HUES48 (cell line): Measurements from ENCODE around the gene DNM3.

Experiments
- H3K27ac ChIP-seq: one replicate; pipeline ENCODE4 v1.7.0; 2013; ENCODE audit warnings: low read depth, low read length, inconsistent platforms
- H3K27me3 ChIP-seq: 2 replicates; pipeline ENCODE4 v1.6.1; 2013; ENCODE audit warnings: mild to moderate bottlenecking, low read length; ENCODE audit not compliant: control insufficient read depth, insufficient read depth
- H3K36me3 ChIP-seq: 2 replicates; pipeline ENCODE4 v1.6.1; 2013; ENCODE audit warnings: low read length; ENCODE audit not compliant: control insufficient read depth, insufficient read depth
- H3K4me1 ChIP-seq: 2 replicates; pipeline ENCODE4 v1.6.1; 2013; ENCODE audit warnings: mild to moderate bottlenecking, low read length; ENCODE audit not compliant: control insufficient read depth, insufficient read depth
- H3K4me3 ChIP-seq: 2 replicates; pipeline ENCODE4 v1.5.1; 2013; ENCODE audit warnings: mild to moderate bottlenecking, low read depth, low read length
- H3K9ac ChIP-seq: 2 replicates; pipeline ENCODE4 v1.6.1; 2013; ENCODE audit warnings: mild to moderate bottlenecking, low read depth, low read length, moderate library complexity
- H3K9me3 ChIP-seq: 2 replicates; pipeline ENCODE4 v1.6.1; 2013; ENCODE audit warnings: low read length; ENCODE audit not compliant: control insufficient read depth, insufficient read depth

The DNM3 gene

DNA sequence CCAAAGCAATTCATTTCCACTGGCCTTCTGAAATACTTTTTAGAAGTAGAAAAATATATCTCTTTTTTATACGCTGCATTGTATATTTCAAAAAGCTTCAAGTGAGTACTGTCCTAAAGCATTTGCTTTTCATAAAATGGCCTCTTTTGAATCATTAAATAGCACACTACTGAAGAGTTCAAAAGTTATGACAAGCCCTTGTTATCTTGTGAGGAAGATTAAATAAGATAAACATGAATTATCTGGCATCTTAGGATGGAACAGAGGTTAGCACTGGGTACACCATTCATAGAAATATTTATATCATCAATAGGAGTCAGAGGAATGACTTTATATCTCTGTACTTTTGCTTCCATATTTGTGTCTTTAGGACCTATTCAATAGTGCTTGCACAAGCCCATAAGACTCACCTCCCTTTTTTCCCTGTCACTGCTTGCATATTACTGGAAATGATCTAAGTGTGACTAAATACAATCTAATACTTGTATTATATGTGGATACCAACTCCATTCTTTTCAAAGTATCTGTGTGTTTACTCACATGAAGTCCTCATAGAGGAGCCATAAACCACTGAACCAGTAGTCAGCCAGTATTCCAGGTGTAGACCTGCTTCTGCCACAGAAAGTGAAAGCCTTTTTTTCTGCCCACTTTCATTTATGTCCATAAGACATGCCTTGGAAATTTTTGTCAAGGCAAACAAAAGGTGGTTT, 305.0 kb downstream of the DNM3 start:
- Histone ChIP-seq H3K36me3 (no peaks in the 10 kb centered on the region), H3K27ac (no peak overlapping the region), H3K9me3 (no peaks in the 10 kb centered on the region), H3K4me3 (no peak overlapping the region), H3K4me1 (peaks cover 28% of the 10 kb centered on the region), H3K9ac (no peak overlapping the region), H3K27me3 (no peaks in the 10 kb centered on the region)

- Histone ChIP-seq H3K9ac (no peak overlapping the region), H3K27ac (no peak overlapping the region), H3K4me3 (no peak overlapping the region), H3K4me1 (peaks cover 21% of the 10 kb centered on the region), H3K9me3 (no peaks in the 10 kb centered on the region), H3K36me3 (no peaks in the 10 kb centered on the region), H3K27me3 (no peaks in the 10 kb centered on the region)
Measured at GRCh38 chr1:172147541-172147940, 306.2 kb downstream of the DNM3 start.

DNA sequence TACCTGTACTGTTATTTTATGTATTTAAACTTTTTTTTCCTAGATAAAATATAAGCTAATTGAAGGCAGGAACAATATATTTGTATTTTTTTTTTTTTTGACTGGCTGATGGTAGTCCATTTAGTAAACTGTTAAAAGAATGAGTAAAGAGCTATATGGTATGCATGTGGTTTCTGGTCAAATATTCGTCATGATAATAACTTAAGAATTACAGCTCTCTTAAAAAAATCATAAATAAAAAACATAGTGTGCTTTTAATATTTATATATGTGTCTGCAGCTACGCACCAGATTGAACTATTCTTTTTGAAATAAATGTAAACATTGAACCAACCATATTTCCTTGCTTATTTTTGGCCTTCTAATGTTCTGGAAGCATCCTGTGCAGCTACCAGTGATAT, 306.9 kb downstream of the DNM3 start:
- Histone ChIP-seq H3K9me3 (no peaks in the 10 kb centered on the region), H3K9ac (no peak overlapping the region), H3K27me3 (no peaks in the 10 kb centered on the region), H3K4me3 (no peak overlapping the region), H3K4me1 (peaks cover 17% of the 10 kb centered on the region), H3K36me3 (no peaks in the 10 kb centered on the region), H3K27ac (no peak overlapping the region)

GRCh38 chr1:172148707-172149106, 307.4 kb downstream of the DNM3 start:
- Histone ChIP-seq H3K27ac (no peak overlapping the region), H3K9ac (no peak overlapping the region), H3K36me3 (no peaks in the 10 kb centered on the region), H3K4me1 (peaks cover 13% of the 10 kb centered on the region), H3K9me3 (no peaks in the 10 kb centered on the region), H3K4me3 (no peak overlapping the region), H3K27me3 (no peaks in the 10 kb centered on the region)

GRCh38 chr1:172149346-172149745, 308.0 kb downstream of the DNM3 start:
- H3K36me3 ChIP-seq = no peaks in the 10 kb centered on the region
- peaks cover 12% of the 10 kb centered on the region for H3K4me1 ChIP-seq
- H3K9me3 ChIP-seq = no peaks in the 10 kb centered on the region
- H3K27ac ChIP-seq = no peak overlapping the region
- H3K27me3 ChIP-seq = no peaks in the 10 kb centered on the region
- no peak overlapping the region for H3K9ac ChIP-seq
- H3K4me3 ChIP-seq = no peak overlapping the region

GRCh38 chr1:172154551-172154950, 313.3 kb downstream of the DNM3 start:
- Histone ChIP-seq H3K9ac (no peak overlapping the region), H3K4me3 (no peak overlapping the region), H3K27ac (no peak overlapping the region), H3K27me3 (no peaks in the 10 kb centered on the region), H3K4me1 (no peaks in the 10 kb centered on the region), H3K36me3 (no peaks in the 10 kb centered on the region), H3K9me3 (no peaks in the 10 kb centered on the region)

DNA sequence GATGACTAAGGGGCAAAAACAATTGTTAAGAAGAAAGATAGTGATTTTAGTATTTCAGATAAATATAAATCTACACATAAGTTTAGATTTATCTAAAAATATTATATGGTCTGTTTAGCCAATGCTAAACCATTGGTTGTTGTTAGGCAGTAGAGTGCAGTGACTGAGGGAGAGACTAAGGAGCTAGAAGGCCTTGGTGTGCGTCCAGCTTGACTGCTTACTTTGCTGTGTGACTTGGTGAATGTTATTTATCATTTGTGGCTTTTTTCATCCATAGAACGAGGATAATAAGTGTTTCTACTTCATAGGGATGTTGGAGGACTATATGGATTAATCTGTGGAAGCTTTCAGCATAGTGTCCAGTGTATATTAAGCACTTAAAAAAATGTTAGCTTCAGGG, 314.5 kb downstream of the DNM3 start:
- Histone ChIP-seq H3K4me3 (no peak overlapping the region), H3K27ac (no peak overlapping the region), H3K4me1 (no peaks in the 10 kb centered on the region)

DNA sequence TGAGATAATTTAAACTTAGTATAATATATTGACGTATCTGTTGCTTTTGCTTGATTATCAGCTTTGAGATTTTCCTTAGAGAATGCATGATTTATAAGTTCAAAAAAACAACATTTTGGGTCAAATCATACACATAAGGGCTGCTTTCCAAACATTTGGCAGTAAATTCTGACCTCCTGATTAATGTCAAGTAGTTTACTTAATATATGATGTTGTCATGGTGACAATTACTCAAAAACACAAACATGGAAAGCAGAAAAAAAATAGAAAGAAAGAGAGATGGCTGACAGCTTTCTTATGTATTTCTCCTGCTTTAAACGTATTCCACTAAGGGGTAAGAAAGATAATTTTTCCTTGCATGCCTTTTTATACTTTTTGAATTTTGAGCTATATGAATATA, 320.9 kb downstream of the DNM3 start:
- no peak overlapping the region for H3K9ac ChIP-seq
- no peak overlapping the region for H3K27ac ChIP-seq
- no peaks in the 10 kb centered on the region for H3K4me1 ChIP-seq
- no peaks in the 10 kb centered on the region for H3K27me3 ChIP-seq
- H3K36me3 ChIP-seq = no peaks in the 10 kb centered on the region
- H3K9me3 ChIP-seq = no peaks in the 10 kb centered on the region
- H3K4me3 ChIP-seq = no peak overlapping the region

More for the DNA sequence above, 314.5 kb downstream of the DNM3 start:
- Histone ChIP-seq H3K9me3 (no peaks in the 10 kb centered on the region), H3K27me3 (no peaks in the 10 kb centered on the region), H3K9ac (no peak overlapping the region), H3K36me3 (no peaks in the 10 kb centered on the region)

- Histone ChIP-seq H3K4me1 (no peaks in the 10 kb centered on the region), H3K36me3 (no peaks in the 10 kb centered on the region), H3K9ac (no peak overlapping the region), H3K9me3 (no peaks in the 10 kb centered on the region), H3K4me3 (no peak overlapping the region), H3K27me3 (no peaks in the 10 kb centered on the region), H3K27ac (no peak overlapping the region)
Measured at GRCh38 chr1:172163498-172164215, 322.4 kb downstream of the DNM3 start.

DNA sequence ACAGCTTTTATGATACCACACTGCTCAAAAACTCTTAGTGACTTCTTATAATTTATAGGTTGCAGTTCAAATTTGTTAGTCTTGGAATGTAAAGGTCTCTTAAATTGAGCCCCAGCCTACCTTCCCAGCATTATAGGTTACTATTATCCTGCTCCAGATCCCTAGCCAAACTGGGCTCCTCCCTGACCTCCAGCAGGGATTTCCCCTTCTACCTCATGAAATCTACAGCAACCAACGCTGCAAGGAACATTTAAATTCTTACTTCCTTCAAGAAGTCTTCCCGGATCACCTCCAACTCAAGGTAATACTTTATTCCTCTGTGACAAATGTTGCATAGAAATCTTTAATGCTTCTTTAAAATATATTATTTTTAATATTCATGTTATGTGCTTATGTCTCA, 324.1 kb downstream of the DNM3 start:
- Histone ChIP-seq H3K27me3 (no peaks in the 10 kb centered on the region), H3K4me1 (no peaks in the 10 kb centered on the region), H3K4me3 (no peak overlapping the region), H3K27ac (no peak overlapping the region), H3K36me3 (no peaks in the 10 kb centered on the region), H3K9ac (no peak overlapping the region), H3K9me3 (no peaks in the 10 kb centered on the region)

- H3K9ac ChIP-seq = no peak overlapping the region
- no peaks in the 10 kb centered on the region for H3K4me1 ChIP-seq
- no peaks in the 10 kb centered on the region for H3K9me3 ChIP-seq
- H3K4me3 ChIP-seq = no peak overlapping the region
- no peaks in the 10 kb centered on the region for H3K36me3 ChIP-seq
- H3K27me3 ChIP-seq = no peaks in the 10 kb centered on the region
- no peak overlapping the region for H3K27ac ChIP-seq
Measured at GRCh38 chr1:172167796-172168596, 326.7 kb downstream of the DNM3 start.
